ENCODE results near the gene SAMD4B.

DNA sequence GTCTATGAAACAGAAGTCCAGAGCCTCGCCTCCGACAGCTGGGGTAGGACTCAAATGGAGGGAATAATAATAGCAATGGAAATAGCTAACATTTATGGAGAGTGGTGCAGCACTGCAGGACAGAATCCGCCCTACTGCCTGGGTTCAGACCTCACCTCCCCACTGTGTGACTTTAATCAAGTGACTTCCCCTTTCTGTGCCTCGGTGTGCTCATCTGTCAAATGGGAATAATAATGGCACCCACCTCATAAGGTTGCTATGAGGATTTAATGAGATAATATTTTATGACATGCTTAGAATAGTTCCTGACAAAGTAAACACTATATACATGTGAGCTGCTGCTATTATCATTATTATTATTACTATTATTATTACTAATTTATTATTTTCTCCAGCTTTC is 24.7 kb upstream of the SAMD4B start:
- TF ChIP-seq POLR2A (IDR thresholded peaks at IDR 0.05; ENCODE audit: low read depth, low read length) (no peak), TAF1 (IDR thresholded peaks at IDR 0.05; ENCODE audit: borderline replicate concordance, low read depth, low read length) (no peak)

Data from GM12892 (cell line).